ENCODE results near the gene CAMTA1.

CAMTA1 gene

DNA sequence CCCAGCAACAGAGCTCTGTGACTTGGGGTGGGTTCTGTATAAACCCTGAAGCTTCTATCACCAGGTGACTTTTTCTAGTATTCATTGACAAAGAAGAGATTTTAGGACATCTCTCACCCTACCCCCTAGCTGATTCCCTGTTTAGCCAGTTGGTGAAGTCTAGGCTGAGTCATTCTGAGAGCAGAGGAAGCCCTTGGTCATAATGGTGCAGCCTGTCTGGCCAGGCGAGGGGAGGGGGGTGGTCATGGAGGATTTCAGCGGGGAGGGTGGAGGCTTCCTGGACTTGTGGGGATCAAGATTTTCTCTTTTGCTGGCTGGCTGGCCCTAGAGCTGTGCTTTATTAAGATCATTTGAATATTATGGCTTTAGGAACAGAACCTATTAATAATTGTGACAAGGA is 262.6 kb downstream of the CAMTA1 start:
- DNase-seq, result no peak

DNA sequence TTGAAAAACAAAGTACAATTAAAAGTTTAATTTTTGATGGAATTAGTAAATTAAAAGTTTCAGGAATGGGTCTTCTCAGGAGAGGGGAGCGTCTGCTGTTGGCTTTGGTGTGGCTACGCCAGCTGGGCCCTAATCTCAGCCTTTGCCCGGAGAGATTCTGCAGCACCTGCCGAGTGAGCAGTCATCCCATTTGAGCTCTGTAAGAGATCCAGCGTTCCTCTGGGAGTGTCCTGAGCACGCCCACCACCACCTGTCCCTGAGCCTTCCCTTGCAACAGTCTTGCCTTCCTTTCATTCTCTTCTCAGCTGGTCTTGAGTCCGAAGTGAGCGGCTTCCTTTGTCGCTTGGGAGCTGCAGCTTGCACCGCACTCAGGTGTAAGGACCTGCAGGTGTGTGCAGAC is 263.1 kb downstream of the CAMTA1 start:
- no peak for DNase-seq

DNA sequence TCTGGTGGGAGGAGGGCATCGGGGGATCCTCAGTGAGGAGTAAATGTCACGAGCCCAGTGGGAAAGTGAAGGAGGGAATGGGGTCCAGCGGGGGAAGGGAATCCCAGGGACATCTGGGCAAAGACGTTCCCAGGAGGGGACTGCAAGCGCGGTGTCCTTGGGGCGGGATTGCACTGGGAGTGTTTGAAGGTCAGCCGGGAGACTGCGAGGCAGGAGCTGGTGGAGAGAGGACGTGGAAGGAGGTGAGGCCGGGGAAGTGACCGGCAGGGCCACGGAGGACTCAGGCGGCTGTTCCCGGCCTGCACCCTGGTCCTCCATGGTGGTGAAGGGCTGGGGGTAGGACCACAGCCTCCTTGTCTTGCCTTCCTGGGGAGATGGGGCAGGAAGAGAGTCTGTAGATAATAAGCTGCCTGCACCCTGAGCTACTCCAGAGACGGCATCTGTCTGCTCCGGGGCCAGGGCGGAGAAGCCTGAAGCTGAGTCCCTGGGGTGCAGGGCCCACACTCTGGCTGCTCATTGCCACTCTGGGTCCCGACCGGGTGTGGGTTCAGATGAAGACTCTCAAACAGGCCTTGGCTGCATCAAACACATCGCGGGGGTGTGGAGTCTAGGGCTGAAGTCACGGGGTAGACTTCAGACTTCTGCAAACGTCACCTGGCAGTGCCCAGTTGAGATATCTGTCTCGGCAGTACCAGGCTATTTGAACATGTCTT is 264.8 kb downstream of the CAMTA1 start:
- DNase-seq, result no peak

DNA sequence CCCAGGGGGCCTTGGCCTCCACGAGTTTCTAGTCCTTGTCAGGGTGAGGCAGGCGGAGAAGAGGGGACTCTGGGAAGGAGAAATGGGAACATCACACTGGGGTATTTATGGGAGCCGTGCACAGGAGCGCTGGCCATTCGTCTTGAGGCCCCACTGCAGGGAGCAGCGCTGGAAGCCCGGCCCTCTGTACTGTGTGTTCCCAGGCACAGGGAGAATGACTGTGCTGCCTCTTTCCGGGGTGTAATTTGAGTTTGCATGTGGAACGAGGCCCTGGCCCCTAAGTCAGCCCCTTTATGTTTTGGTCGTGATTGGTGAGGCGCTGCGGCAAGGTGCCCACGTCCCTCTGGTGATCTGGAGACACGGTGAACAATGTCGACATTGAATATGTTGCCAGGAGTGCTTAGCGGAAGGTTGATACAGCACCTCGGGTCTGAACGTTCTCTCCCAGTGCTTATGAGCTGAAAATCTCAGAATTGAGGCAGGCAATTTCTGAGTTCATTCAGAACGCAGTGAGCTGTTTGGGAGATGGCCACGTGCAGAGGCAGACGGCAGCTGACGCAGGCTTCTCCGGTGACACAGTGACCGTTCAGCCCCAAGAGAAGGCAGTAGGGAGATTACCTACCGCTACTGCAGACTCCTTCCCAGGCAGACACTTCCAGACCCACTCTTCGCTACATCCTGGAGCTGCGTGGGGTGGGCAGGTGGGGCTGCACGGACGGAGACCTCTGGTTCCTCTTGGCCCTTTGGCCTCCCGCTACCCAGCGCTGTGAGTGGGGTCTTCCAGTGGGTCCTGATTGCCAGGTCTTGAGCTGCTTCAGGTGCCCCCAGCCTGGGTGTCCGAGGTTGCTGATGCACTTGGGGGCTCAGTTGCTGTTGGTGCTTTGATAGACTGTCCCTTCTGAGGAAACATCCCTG is 265.8 kb downstream of the CAMTA1 start:
- DNase-seq, result no peak

DNA sequence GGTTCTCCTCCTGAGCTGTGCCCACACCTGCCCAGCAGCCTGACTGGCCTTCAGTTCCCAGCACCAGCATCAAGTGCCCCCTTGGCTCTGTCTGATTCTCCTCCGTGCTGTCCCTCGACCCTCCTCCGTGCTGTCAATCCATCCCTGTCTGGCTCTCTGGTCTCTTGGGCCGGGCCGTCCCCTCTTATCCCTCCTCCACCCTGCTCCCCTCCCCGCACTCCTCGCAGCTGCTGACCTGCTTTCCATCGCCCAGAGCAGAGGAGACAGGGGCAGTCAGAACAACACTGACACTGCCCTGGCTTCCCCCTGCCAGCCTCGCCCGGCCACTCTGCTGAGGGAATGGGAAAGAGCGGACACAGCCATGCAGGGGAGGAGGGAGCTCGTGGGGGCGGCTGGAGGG is 267.4 kb downstream of the CAMTA1 start:
- no peak for DNase-seq

DNA sequence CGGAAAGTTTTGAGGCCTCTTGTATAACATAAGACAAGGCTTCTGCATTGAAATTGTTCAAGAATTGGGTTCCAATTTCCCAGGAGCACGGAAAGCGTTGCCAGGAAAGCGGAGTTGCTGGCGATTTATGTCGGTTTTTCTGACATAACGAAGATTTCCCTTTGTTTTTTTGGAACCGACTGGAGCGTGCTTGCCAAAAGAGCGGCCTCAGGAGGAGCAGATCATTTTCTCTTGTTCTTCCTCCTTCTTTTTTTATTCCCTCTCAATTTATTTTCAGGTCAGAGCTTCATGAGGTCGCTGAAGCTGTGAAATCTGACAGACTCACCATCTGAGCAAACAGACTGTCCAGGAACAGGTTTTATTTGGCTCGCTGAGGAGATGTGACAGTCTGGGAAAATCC is 275.5 kb downstream of the CAMTA1 start:
- DNase-seq, result no peak

DNA sequence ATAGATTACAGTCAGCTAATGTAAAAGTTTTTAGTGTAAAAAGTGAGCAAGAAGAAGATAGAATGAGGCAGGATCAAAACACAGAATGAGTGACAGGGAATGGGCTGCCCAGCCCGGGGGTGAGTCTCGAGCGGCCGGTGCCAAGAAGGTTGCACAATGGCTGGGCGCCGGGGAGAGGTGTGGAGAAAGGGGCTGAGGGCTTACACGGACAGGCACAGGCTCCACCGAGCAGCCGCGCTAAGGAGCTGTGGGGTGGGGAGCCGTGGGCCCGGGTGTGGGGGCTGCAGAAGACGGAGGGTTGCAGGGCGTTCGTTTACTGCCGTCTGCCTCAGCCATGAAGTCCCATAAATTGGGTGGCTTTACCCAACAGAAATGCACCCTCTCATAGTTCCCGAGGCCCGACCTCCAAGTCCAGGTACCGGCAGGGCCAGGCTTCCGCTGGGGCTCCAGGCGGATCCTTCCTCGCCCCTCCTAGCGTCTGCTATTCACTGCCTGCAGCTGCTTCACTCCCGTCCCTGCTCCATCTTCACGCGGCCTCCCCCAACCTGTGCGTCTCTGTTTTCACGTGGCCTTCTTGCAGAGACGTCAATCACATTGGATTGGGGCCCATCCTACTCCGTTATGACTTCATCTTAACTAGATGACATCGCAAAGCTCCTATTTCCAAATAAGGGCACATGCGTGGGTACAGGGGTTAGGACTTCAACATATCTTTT is 277.2 kb downstream of the CAMTA1 start:
- DNase-seq, result no peak

DNA sequence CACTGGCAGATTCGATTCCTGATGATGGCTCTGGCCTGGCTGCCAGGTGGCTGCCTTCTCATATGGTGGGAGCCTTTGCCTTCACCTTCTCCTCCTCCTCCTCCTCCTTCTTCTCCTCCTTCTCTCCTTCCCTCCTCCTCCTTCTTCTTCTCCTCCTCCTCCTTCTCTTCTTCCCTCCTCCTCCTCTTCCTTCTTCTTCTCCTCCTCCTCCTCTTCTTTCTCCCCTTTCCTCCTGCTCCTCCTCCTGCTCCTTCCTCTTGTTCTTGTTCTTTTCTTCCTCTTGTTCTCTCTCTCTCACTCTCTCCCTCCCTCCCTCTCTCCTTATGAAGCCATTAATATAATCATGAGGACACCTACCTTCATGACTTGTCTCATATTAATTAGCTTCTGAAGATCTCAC is 278.7 kb downstream of the CAMTA1 start:
- no peak for DNase-seq

DNA sequence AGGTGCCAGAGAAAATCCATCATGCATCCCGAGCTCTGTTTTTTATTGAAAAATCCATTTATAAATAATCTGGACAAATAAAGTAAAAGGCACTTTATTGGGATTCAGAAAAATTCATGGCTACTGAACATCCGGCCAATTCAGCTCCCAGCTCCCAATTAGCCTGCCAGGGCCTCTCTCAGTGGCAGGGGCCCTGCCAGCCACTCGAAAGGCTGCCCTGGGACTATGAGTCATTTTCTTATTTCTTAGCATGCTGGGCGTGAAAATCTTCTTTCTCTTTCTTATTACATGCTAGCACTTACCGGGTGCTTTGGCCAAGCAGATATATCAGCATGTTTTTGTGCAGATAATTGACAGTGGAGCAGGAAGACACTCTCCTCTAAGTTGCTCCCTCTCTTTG is 283.3 kb downstream of the CAMTA1 start:
- DNase-seq, result no peak

DNA sequence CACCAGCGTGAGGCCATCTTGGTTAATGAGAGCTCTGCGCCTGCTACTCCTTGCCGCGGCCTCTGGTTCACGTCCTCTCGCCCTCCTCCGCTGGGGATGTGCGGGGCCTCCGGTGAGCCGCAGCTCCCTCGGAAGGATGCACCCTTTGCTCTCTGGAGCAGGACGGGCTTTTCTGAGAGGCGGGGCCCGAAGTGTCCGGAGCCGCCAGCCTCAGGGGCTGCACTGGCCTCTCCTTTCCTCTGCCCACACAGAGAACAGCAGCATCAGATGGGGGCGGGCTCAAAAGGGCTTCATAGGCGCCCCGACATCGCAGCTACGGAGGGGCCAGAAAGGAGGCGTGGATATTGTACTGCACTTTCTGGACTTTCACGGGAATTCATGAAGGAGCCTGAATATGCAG is 284.7 kb downstream of the CAMTA1 start:
- DNase-seq, result no peak

DNA sequence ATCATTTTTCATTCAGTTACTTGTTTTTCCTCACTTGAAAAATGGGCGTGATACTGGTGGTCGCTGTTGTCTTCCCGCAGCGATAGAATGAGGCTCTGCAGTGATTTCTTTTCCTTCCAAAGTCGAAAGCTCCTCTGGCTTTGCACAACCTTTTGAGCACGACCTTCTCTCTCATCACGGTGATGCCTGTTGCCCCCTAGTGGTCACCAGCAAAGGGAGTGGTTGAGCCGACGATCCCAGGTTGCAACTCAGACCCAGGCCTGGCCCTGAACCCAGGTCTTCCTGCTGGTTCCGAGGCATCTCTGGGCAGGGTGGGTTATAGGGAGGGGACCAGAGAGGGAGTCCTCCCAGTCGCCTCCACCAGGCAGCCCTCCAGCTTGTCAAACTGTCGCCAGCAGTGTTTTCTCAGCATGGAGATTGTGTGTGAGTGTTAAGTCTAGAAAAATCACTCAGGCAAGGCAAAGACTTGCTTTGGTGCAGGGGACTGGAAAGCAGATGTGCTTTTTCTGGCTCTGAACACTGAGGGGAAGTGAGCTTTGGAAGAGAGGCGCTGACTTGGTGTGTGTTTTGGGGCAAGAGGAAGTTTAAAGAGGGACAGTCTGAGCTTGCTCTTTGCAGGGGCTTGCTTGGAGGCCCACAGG is 285.3 kb downstream of the CAMTA1 start:
- peak; percentile 52 for DNase-seq

DNA sequence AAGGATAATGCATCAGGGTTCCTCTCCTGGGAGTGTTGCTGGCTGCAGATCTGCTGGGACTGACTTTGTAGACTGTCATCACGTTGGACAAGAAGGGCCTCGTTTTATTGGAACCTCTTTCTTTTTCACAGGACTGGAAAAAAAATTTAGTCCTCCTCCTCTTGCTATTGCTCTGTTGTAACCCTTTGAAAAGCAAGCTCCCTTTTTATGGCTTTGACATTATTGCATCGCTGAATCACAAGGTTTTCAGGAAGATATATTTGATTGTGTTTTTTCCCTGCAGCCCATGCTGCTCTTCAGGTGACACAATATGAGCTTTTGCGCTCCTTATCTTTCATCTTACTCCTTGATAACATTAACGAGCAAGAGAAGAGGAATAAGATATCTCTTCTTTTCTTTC is 290.9 kb downstream of the CAMTA1 start:
- DNase-seq, result no peak

DNA sequence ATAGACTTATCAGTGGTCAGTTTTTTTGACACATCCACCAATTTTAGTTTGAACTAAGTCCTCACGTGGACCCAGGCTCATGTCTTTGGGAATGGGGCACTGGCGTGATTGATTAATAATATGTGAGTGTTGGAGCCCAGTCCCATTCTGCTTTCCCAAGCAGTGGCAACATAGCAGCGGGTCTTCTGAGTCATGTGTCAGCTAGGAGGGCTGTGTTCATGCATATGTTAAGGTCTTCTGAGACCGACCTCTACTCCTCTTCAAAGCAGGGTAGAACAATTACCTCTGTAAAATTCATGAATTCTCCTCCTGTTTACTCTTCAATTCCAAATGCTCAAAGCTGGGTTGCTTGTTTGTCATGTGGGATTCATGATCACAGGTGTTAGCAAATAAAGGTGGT is 291.3 kb downstream of the CAMTA1 start:
- DNase-seq, result no peak

DNA sequence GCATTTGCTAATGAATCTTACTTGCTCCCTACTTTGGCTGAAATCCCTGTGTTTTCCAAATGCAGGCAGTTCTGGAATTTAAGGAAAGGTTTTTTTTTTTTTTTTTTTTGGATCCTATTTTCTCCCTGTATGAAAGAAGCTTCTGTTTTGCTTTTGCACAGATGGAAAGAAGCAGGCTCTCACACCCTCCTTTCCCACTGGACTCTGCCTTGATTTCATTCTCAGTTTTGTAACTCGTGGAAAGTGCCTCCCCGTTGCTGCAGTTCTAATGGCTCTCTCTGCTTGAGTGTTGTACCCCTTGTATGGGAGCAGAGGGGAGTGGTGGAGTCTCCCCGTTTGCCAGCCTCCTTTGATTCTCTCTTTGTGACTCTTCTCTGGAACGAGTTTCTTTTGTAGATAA is 291.9 kb downstream of the CAMTA1 start:
- no peak for DNase-seq

DNA sequence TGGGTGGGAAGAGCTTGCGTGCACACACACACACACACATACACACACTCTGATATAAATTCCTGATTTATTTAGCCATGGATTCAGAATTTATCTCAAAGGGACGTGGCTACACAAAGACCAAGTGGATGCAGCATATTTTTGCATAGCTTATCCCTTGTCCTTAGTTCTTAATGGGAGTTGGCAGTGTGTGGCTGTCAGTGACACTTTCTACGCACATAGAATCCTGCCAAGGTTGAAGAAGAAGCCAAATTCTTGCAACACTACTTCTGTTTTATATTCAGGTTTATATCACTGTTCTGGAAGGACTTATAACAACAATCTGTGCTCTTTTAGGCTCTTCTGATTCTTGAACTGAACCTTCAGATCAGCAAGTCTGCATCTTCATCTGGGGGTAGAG is 292.7 kb downstream of the CAMTA1 start:
- DNase-seq, result no peak

DNA sequence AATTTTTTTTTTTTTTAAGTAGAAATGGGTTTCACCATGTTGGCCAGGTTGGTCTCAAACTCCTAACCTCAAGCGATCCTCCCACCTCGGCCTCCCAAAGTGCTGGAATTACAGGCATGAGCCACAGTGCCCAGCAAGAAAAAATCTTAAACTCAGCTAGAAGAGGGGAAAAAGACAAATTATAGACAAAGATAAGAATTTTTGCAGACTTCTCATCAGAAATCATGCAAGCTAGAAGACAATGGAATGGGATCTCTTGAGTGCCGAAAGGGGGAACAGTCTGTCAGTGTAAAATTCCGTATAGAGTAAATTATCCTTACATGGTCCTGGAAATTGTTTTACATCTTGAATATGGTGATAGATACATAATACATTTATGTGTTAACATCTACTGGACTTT is 294.4 kb downstream of the CAMTA1 start:
- DNase-seq, result no peak

DNA sequence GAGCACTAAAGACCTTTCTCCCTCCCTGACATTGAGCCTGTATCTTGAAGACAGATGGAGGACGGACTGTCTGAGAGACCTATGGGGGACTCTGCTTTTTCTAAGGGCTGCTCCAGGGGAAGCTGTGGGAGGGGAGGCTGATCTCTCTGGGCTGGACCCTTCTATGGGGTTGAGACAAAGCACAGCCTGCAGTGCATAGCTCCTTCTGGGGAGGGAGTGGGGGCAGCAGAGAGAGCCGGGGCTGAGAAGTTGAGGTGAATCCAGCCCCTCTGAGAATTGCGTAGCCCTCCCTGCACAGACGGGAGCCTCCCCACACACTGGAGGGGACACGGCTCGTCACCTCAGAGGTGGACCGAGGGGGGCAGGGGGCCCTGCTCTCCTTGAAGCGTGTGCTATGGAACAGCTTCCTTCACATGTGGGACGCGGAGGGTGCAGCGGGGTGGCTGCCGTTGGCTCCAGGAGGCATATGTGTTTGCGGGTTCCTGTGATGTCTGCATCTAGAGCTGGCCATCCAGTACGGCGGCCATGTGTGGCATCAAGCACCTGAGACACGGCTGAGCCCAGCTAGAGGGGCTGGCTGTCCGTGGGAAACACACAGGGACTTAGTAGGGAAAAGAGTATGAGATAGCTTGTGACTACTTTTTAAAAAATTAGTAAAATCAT is 299.1 kb downstream of the CAMTA1 start:
- no peak for DNase-seq

DNA sequence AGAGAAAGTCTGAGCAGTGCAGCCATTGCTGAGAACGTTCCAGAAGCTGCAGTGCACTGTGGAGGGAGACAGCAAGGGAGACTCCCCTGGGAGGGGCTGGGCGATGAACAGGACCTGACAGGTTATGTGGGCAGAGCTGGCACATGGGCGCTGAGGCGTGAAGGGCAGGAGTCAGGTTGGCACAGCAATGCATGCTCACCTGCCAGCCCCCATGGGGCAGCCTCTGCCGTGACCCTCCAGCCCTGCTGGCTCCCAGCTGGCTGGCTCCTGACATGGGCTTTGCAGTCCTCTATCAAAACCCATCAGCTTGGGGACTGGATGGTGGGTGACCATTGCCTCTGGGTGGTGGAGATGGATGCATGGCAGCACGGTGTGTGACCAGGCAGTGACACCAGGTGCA is 300.3 kb downstream of the CAMTA1 start:
- DNase-seq, result no peak

DNA sequence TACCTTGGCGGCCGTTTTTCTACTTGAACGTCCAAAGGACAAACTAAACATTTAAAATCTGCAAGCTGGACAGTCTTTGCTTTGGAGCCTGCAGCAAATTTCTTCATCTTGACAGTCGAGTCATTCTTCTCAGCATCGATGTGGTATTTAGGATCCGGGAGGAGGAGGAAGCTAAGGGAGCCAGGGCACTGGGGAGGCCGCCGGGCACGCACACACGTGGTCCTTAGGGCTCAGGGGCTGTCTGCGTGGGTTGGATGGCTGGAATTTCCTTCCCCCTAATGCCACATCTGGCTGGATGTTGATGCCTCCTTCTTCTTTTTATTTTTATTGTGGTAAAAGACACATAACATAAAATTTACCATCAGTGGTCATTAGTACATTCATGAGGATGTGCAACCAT is 300.9 kb downstream of the CAMTA1 start:
- DNase-seq, result no peak

DNA sequence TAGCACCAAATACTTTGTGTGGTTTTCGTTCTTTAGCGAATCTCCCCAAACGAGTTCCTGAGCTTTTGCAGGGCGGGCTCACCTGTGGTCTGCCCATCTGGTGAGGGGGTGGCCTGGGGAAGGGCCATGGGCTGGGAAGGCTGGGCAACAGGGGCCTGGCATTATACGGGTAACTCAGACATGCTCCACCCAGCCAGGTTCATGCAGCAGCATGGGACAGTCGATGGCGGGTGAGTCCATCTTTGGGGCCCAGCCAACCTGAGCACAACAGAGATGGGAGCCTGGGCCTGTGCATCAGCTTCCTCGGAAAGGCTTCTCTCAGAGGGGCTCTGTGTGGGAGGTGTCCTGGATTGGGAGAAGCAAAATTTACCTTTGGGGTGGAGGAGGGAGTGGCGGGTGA is 302.6 kb downstream of the CAMTA1 start:
- no peak for DNase-seq

DNA sequence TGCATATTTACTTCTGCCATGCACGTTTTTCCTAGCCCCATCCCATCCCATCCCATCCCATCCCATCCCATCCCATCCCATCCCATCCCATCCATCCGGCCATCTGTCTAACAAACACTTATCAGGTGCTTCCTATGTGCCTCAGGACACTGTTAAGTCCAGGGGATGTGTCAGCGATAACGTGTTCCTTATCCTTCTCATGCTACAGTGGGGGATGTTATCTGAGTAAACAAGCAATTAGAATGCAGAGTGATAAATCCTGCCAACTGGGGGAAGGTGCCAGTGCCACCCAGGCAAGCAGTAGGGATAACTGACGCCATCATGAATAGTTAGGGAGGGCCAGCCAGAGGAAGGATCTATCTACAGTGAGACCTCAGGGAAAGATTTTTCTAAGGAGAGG is 304.2 kb downstream of the CAMTA1 start:
- DNase-seq, result no peak

DNA sequence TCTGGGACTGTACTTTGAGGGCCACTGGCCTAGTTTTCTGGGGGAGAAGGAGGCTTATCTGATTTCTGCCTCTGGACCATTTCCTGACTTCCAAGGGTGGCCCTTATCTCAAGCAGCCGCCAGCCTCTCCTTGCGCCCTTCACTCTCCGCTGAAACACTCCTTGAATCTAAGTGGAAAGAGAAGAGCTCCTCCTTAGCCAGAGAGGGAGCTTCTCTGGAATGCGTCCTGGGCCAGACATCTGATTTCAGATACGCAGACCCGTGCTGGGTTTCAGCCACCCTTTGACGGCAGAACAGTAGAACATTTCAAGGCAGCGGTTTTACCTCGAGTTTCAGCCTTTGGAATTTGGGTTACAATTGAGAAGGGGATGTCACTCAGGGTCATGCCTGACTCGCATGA is 308.0 kb downstream of the CAMTA1 start:
- no peak for DNase-seq

DNA sequence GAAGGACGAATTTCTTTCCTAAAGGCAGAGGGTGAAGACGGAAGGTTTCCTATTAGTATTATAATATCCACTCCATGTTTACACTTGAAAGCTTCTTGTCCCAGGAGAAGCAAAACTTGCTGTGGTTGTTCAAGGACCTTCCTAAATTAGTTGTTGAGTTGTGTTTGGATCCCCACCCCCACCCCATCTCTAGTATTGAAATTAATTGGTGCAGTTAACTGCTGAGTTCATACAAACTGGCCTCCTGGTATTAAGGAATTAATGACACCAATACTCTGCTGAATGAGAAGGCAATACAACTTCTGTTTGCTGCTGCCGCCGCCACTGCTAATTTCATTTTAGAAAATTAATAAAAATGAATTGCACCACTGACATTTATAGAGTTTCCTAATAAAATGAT is 308.8 kb downstream of the CAMTA1 start:
- DNase-seq, result no peak
